Kasumi-1 (cell line): Measurements from ENCODE around the gene SOCS1.
A peak's percentile ranks its signal among the peaks of the same experiment; 100 is the strongest.
"Not testable (repeated sequence)": the region's sequence is repeated elsewhere in the genome, so short reads cannot be mapped to it uniquely, and the experiment has no call there.

Experiments used
- DNase-seq, 2 experiments: peaks; one replicate each; lab custom pipeline; 2025; lab: John Stamatoyannopoulos, UW

The SOCS1 gene

DNA sequence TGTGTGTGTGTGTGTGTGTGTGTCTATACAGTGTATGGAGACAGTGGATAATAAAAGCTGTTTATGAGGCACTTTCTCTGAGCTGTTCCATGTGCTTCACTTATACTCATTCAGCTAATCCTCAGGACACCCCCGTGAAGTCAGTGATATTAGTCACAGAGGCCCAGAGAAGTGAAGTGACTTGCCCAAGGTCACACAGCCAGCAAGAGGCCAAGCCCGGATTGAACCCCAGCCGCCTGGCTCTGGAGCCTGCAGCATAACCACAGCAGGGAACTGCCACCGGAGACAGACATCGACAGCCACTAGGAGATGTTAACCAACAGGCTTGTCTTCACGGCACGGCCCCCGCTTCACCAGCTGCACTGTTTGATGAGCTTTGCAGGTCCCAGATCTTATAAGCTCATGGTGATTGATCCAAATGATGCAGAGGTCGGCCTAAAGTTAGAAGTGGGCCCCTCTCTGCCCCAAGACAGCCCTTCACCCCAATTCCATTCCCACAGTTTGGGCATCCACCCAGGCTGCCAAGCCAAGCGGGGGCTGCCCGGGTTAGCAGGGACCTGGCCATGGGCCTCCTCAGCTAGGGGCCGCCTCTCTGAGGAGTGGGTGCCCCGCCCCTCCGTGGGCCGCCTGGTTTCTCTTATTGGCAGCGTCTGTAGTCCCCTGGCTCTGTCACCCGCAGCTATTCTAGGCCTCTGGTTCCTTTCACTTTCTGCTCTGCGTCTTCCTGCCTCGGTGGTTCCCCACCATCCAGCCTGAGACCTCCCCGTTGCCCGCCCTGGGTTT lies 30.9 kb downstream of the SOCS1 start:
- peak; percentile 36 to 39 for DNase-seq

DNA sequence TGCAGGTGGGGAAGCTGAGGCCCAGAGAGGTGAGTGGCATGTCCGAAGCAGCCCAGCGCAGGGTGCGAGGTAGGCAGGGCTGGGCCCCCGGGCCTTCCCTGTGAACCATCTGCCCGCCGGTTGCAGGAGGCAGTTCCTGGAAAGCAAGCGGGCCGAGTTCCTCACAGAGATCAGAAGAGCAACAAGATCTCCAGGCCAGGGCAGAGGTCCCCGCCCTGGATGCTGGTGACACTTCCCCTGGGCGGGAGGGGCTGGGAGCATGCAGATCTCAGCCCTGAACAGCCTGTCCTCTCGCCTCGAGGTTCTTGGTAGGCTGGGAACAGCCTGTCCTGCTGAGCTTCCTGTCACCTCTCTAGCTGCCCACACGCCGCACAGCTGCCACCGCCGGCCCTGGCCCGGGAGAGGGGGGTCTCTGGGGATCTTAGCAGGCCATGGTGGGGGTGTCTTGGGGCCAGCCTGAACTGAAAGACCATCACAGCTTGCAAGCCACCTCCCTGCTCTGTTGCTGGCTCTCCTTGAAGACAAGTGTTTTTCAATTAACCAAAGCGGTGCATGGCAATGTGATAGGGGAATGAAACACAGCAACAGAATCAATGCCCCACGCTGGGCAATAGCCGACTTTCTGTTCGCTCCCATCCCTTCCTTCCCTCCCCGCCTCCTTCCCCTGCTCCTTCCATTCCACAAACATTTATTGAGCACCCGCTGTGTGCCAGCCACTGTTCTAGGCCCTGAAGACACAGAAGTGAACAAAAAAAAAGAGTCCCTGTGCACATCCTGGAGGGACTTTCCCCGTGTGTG lies 31.7 kb downstream of the SOCS1 start:
- peak; percentile 70 to 82 for DNase-seq

DNA sequence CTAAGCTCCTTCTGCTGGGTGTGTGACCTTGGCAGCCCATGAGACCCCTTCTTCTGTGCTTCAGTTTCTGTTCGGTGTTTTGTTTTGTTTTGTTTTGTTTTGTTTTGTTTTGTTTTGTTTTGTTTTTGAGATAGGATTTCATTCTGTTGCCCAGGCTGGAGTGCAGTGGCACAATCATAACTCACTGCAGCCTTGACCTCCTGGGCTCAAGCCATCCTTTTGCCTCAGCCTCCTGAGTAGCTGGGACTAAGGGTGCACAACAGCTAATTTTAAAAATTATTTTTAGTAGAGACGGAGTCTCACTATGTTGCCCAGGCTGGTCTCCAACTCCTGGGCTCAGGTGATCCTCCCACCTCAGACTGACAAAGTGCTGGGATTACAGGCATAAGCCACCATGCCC lies 35.5 kb downstream of the SOCS1 start:
- not testable (repeated sequence) for DNase-seq

DNA sequence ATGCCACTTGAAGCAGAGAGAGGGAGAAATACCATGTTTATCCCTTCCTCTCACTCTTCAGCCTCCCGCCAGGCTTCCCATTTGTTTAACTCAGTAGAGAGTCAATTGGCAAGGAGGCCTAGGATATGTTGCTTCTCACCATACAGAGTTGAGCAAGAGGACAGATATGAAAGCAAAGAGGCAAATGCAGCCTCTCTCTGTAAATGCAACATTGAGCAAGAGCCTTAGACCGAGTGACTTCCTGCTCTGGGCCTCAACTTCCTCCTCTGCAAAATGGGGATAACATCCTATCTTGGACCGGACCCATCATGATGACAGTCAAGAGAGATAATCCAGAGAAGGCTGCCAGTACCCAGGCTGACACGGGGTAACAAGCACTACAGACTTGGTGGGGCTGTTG lies 36.8 kb downstream of the SOCS1 start:
- DNase-seq = peak; percentile 4 to 28

DNA sequence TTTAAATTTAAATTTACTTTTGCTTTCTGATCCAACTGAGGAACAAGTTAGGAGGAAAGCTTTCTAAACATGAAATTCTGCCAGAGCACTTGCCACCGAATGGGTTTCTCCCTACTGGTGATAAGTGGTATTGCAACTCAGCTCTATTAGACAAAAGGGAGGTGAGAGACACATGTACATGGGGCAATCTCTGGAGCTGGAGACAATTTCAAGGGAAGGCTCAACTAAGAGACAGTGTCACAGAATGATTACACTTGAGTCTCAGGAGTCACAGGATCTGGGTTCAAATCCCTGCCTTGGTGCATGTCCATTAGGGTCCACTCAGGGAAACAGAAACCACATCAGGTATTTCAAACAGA lies 37.4 kb downstream of the SOCS1 start:
- no peak for DNase-seq

DNA sequence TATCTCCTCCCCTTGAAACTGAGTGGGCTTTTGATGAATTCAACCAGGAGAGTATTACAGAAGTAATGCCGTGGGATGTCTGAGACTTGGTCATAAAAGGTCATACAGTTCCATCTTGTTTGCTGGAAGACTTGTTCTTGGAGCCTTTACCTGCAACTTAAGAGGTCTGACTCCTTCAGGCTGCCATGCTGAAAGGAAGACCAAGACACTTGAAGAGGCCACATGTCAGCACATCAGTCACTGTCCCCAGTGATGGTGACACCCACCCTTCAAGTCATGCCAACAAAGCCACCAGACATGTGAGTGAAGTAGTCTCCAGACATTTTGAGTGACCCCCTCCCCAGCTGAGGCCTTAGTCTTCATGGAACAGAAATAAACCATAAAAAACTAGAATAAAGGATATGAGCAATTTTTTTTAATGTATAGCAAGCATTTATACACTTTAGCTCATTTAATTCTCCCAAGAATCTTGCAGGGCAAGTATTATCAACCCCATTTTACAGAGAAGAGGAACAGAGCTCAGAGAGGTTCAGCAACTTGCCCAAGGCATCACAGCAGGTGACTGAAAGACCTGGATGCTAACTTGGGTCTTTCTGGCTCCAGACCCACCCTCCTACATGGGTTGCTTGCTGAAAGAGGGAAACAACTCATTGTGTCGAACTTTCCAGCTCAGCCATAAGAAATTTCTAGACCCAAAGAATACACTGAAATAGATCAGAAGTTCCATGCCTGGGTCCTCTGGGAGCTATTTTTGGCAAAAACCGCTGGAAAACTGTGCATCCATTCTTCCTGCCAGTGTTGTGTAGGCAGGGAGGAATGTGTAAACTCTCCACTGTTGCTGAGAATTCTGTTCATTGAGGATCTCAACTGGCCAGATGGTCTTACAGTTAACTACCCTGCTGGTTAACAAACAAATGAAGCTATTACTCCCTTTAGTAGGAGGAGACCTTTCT lies 38.1 kb downstream of the SOCS1 start:
- no peak for DNase-seq

DNA sequence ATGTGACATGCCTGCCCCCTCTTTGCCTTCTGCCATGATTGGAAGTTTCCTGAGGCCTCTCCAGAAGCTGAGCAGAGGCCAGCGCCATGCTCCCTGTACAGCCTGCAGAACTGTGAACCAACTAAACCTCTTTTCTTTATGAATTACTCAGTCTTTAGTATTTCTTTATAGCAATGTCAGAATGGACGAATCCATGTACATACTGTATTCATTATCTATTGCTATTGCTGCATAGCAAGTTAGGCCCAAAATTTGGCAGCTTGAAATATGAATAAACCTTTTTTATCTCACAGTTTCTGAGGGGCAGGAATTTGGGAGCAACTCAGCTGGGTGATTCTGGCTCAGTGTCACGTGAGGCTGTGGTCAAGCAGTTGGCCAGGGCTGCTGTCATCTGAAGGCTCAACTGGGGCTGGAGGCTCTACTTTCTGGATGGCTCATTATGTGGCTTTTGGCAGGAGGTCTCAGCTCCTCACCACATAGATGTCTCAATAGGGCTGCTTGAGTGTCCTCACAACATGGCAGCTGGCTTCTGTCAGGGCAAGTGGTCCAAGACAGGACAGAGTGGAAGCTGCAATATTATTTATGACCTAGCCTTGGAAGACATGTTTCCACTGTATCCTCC lies 40.0 kb downstream of the SOCS1 start:
- DNase-seq = no peak

DNA sequence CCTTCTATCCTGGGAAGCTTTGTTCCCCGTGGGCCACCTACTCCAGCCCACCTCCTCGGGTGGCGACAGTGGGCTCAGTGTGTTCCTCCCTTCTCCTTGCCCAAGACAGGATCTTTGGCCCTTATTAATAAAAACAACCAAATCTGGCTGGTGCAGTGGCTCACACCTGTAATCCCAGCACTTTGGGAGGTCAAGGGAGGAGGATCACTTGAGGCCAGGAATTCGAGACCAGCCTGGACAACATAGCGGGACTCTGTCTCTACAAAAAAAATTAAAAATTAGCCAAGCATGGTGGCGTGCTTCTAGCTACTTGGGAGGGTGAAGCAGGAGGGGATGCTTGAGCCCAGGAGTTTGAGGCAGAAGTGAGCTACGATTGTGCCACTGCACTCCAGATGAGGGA lies 42.2 kb downstream of the SOCS1 start:
- DNase-seq = no peak

DNA sequence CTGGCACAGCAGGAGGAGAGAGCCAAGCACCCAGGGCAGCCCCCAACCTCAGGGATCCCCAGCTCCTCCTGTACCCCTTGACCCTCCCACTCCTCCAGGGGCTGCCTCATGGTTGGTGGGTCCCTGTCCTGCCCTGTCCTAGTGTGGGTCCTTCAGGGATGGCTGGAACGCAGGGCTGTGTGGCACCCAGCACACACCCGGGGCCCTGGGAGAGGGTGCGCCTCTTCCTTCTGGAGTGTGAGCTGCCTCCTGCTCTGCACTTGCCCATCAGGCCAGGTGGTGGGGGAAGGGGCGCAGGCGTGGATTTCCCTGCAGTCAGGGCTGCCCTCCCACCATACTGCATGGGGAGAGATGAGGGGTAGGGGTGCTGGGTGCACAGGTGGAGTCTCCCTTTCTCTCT lies 42.6 kb downstream of the SOCS1 start:
- no peak for DNase-seq

DNA sequence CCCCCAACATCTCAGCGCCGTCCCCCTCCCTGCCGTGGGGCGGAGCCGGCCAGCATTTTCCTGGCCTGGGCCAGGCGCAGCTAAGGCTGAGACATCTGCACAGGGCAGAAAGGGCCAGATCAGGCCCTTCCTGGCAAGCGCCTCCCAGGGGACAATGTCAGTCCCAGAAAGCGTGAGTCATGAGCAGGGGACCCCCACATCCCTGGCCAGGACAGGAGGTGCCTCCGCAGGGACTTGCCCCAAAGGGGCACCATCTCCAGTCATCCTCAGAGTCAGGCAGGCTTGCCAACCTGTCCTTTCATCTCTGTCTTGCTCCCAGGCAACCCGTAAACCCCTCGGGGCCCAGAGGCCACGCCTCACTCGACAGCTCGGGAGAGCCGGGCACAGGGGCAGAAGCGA lies 43.2 kb downstream of the SOCS1 start:
- no peak for DNase-seq

DNA sequence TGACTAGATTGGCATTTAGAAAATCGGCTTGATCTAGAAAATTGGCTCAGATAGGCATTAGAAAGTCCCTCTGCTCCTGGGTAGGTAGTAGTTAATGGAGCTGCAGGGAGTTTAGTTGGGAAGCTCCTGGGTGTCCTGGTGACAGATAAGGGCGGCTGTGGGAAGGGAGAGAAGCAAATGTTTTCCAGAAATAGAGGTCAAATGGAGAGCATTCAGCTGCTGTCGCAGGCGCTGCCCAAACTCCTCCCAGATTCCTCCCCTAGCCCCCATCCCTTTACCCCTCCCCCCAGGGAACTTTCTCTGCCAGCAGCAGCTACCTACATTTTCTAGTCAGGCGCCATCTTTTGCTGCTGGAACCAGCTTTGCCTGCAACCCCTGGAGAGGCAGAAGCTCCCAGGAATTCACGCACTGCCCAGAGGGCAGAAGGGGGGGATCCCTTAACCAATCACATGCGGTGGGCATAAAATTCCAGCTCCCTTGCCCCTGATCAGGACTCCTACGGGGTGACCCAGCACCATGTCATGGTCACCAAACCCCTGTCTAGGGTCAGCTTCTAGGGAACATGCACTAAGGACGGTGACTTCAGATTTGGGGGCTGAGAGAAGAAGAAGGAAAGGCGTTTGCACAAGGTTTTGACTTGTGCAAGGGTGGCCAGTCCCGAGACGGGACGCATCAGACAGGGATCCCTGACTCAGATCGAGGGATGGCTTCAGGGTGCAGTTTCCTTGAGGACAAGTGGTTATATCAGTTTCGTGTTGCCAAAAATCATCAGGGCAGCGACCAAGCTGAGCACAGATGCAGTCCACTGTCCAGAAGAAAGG lies 43.8 kb downstream of the SOCS1 start:
- DNase-seq = no peak

DNA sequence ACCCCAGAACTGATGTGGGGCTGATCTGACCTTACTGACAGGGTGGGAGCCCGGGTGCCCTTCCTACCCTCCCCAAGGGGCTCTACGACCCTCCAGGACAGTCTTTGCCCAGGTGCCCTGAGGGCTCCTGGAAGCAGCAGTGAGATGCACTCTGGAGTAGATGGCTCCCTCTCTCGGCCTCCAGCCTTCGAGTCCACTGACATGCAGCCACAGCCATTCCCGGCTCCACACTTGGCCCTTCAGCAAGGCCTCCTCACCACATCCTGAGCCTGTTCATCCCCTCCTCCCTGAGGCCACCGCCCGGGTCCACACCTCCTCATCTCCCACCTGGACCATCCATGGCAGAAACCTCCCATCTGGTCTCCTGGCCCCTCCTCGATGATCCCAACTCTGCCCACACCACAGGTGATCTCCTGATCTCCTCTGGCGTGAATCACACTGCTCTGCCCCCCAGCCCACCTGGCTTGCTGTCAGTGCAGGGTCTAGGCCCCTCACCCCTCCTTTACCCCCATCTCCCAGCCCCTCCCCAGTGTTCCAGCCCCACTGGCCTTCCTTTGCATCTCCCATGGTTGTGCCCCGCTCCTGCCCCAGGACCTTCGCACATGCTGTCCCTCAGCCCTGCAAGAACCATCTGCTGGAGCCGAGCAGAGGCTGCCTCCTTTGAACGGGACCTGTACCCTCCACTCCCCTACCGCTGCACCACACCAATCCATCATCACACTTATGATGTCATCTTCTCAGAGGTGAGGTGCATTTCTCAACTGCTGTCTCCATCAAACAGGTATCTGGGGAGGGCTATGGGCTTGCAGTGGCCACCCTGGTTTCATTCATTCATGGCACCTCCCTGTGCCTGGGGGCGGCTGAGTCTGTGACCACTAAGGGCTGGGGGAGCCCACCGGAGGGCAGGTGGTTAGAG lies 44.7 kb downstream of the SOCS1 start:
- DNase-seq = no peak

DNA sequence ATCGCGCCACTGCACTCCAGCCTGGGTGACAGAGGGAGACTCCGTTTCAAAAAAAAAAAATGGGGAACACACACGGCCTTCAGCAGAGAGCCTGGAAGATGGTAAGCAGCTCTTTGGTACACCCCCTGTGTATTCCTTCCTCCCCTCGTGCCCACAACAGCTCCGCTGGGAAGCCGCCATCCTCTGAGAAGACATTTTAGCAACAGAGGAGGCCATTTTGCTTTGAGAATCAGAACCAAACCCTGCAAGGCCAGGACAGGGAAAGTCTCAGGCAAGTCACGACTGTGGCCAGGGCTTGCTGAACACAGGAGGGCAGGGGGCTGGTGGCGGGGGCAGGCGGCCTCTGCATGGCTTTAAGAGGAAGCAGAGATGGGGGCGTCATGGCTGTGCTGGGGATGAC lies 45.7 kb downstream of the SOCS1 start:
- no peak for DNase-seq

DNA sequence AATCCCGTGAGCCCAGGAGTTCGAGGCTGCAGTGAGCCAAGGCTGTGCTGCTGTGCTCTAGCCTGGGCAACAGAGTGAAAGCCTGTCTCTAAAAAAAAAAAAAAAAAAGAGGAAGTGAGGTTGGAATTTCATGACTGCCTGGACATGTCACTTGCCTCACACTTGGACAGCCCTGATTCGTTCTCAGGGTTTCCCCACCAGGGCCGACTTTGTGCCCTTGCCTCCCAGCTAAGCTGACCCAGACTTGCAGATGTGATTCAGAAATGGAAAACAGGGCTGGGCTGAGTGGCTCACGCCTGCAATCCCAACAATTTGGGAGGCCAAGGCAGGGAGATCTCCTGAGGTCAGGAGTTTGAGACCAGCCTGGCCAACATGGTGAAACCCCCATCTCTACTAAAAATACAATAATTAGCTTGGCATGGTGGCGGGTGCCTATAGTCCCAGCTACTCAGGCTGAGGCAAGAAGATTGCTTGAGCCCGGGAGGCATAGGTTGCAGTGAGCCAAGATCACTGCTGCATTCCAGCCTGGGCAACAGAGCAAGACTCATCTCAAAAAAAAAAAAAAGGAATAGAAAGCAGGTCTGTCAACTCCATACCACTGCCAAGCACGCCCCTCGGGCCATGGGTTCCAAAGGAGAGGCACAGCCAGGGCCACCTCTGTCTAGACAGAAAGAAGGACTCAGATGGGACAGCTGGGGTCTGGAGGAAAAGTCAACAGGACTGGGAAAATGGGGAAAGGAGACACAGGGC lies 46.9 kb downstream of the SOCS1 start:
- no peak for DNase-seq

DNA sequence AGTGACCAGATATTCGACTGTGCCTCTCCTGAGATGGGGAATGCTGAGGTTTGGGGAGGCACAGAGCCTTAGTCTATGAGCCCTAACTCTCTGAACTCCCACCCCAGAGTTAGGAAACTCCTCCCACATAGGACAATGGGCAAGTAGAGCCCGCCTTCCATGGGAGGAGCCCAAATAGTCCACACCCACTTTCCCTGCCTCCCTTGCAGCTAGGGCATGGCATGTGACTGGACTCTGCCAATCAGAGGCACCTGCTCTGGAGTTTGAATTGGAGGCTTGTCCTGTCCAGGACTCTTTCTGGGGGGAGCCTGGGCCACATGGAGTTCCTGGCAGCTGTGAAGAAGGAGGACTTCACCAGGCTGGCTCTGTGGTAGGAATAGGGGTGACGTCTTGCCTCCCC lies 48.4 kb downstream of the SOCS1 start:
- no peak for DNase-seq

DNA sequence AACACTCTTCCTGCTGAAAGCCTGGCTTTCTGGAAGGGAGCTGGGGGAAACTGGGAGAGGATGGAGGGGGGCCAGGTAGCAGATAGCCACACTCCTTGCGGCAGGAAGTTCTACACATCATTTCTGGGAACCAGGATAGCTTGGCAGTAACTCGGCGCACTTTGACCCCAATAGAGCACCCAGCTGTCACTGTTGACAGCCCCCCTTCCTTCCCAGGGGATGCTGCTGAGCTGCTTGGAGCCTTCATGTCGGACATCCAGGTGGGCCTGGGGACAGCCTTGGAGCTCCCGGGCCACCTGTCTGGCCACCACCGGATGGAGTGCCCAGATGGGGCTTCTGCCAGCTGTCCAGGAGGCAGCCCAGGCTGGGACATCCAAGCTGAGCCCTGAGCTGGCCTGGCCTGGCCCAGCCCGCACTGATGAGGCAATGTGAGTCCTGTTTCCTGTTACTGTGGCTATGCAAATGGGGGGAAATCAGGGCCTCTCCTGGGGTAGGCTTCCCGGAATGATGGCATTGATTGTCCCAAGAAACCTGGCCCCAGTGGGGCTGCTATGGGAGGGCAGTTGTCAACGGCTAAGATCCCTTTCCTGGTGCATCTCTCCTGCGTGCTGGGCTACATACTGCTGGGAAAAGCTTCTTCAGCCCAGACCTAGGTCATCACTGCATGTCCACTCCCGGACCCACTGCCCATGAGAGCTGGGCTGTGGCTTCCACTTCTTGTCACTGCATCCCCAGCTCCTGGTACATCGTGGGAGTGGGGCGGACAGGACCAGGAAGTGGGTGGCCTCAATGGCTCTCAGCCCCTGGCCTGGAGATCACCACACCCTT lies 50.0 kb downstream of the SOCS1 start:
- no peak for DNase-seq

DNA sequence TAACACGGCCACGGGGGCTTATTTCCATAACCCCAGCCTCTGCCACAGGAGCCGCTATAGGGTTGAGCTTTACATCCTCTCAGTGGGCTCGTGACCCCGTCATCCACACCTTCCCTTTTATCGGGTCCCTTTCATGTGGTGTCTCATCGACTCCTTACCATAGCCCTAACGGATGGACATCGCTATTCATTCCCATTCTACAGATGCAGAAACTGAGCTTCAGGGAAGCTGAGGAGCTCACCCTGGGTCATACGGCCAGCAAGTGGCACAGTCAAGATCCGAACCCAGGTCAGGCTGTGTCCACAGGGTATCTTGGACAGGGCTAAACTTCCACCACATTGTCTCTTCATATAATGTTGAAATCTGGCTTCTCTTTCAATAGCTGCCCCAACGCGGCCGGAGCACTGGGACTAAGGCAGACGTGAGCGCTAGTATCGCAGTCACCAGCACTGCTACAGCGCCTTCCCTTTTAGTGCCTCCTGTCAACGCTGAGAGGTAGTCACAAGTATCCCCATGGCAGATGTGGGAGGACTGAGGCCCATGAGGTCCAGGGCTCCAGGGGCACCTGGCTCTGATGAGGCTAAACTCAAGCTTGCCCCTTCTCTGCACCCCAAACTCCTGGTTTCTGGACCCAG lies 50.8 kb downstream of the SOCS1 start:
- DNase-seq = no peak

DNA sequence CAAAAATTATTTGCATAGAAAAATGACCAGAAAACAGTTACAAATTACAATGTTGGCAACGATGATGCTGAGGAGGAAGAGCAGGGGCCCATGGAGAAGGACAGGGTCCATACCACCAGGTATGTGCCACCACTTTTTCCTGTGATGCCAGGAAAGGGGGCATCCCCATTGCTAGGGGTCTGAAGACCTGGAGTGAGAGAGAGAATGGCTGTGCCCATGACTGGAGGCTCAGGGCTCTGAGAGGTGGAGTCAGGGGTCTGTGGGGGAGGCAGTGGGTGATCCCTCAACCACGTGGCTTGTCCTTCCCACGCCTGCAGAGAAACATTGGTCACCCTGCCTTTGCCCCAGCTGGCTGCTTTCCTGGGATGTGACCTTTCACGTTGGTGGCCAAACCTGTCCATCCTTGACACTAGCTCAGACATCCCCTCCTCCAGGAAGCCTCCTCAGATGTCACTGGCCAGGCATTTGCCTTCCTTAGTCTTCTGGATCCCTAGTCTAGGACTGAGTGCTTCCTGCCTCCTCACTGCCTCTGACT lies 51.4 kb downstream of the SOCS1 start:
- DNase-seq = no peak
